ENCODE data around the gene BCAT1. TPM values are rescaled to one million over a fixed set of nuclear protein-coding genes. Genes with fewer than 3 reads are reported as not detected.

Gene BCAT1
- total and polyA plus RNA-seq, 2 experiments from 2014 or later, result 60.6 to 72.1 TPM

DNA sequence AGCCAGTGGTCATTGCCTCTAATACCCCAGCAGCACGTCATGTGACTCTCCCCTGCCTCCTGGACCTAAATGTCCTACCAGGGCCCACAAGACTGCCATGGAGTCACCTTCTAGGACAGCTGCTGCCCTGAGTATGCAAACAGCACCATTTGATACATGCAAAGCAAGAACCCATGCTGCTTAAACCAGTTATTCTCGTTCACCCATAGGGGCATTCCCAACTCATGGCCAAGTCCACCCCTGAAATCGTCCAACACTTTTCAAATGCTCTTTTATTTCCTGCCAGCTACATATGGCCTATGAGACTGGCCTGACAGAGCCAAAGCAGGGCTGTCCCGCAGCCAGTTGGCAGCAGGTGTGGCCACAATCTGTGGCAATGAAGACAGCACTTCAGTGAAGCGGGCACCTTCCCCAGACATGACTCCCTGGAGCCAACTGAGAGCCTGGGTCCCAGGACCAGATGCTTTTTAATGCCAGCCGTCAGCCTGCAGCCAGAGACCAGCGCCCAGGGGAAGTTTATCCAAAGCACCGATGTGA is 99.9 kb downstream of the BCAT1 start:
- TF ChIP-seq EZH2phosphoT487 (IDR thresholded peaks at IDR 0.05; ENCODE audit: insufficient read depth, low read depth), result no peak
- TF ChIP-seq EZH2 (IDR thresholded peaks at IDR 0.05; ENCODE audit: insufficient read depth, poor library complexity, severe bottlenecking), result no peak
- no peak overlapping the region for H3K27ac ChIP-seq
- no peak for DNase-seq
- no peaks in the 10 kb centered on the region for H3K9me3 ChIP-seq (ENCODE audit: low read depth)
- no peaks in the 10 kb centered on the region for H3K36me3 ChIP-seq (ENCODE audit: low read depth)
- no peak overlapping the region for H3K4me2 ChIP-seq (ENCODE audit: unreplicated experiment)
- peaks cover 20% of the 10 kb centered on the region for H3K4me1 ChIP-seq (ENCODE audit: insufficient read depth)
- H2AFZ ChIP-seq, result no peak overlapping the region
- peaks cover 16% of the 10 kb centered on the region for H3F3A ChIP-seq (ENCODE audit: insufficient read depth)
- no peak overlapping the region for H3K4me3 ChIP-seq
- H3K79me2 ChIP-seq (ENCODE audit: insufficient read depth), result peaks cover 18% of the 10 kb centered on the region
- no peak overlapping the region for H3K9ac ChIP-seq
- in situ Hi-C loops (cut with MboI), result no loop called here
- no peaks in the 10 kb centered on the region for H3K9me2 ChIP-seq (ENCODE audit: insufficient read depth)
- H4K20me1 ChIP-seq (ENCODE audit: insufficient read depth), result no peaks in the 10 kb centered on the region
- no peaks in the 10 kb centered on the region for H3K27me3 ChIP-seq (replicated peaks; ENCODE audit: insufficient read depth)
- 76 to 78% methylated on average over 8 of the region's 8 CpGs for WGBS, 2 experiments (ENCODE audit: low coverage in 1 of 2, low lambda C conversion rate in 2 of 2, missing lambda C conversion rate in 2 of 2)

- Histone ChIP-seq H3K36me3 (ENCODE audit: low read depth) (0 out of 2 replicates have a peak, but pooled peaks cover under 1% of the 10 kb centered on the region), H3F3A (ENCODE audit: insufficient read depth) (peaks cover 12% of the 10 kb centered on the region; the same call in 1 of the 2 replicates), H2AFZ (no peak overlapping the region), H3K27ac (no peak overlapping the region), H3K79me2 (ENCODE audit: insufficient read depth) (0 out of 2 replicates have a peak, but pooled peaks cover 10% of the 10 kb centered on the region), H3K4me3 (no peak overlapping the region), H3K9me2 (ENCODE audit: insufficient read depth) (no peaks in the 10 kb centered on the region), H3K9me3 (ENCODE audit: low read depth) (no peaks in the 10 kb centered on the region), H3K27me3 (replicated peaks; ENCODE audit: insufficient read depth) (no peaks in the 10 kb centered on the region), H4K20me1 (ENCODE audit: insufficient read depth) (no peaks in the 10 kb centered on the region), H3K4me1 (ENCODE audit: insufficient read depth) (peaks cover 11% of the 10 kb centered on the region), H3K9ac (no peak overlapping the region), H3K4me2 (ENCODE audit: unreplicated experiment) (no peak overlapping the region)
- in situ Hi-C loops (cut with MboI), result no loop called here
- no peak for DNase-seq
- 74 to 82% methylated on average over 2 of the region's 2 CpGs for WGBS, 2 experiments (ENCODE audit: low coverage in 1 of 2, low lambda C conversion rate in 2 of 2, missing lambda C conversion rate in 2 of 2)
- TF ChIP-seq EZH2phosphoT487 (IDR thresholded peaks at IDR 0.05; ENCODE audit: insufficient read depth, low read depth) (no peak), EZH2 (IDR thresholded peaks at IDR 0.05; ENCODE audit: insufficient read depth, poor library complexity, severe bottlenecking) (no peak)
Measured at GRCh38 chr12:24846689-24847088, 102.2 kb downstream of the BCAT1 start.

DNA sequence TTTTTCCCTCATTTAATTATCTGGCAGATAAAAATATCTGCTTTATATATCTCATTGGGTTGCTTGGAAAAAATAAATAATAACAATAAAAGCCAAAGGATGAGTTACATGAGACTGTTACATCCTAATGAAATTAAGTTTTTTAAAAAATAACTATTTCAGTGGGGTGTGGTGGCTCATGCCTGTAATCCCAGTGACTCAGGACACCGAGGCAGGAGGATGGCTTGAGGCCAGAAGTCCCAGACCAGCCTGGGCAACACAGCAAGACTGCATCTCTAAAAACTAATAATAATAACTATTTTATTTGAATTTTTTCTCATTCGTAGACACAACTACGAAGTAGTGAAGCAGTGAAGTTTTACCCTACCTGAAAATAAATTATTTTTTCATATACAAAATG is 103.3 kb downstream of the BCAT1 start:
- Histone ChIP-seq H3K9me2 (ENCODE audit: insufficient read depth) (no peaks in the 10 kb centered on the region), H3K9ac (no peak overlapping the region), H3K4me2 (ENCODE audit: unreplicated experiment) (no peak overlapping the region), H3F3A (ENCODE audit: insufficient read depth) (peaks cover 19% of the 10 kb centered on the region), H3K4me3 (no peak overlapping the region), H4K20me1 (ENCODE audit: insufficient read depth) (no peaks in the 10 kb centered on the region), H3K4me1 (ENCODE audit: insufficient read depth) (peaks cover 17% of the 10 kb centered on the region), H3K9me3 (ENCODE audit: low read depth) (no peaks in the 10 kb centered on the region), H3K27me3 (replicated peaks; ENCODE audit: insufficient read depth) (no peaks in the 10 kb centered on the region), H3K27ac (no peak overlapping the region), H3K36me3 (ENCODE audit: low read depth) (0 out of 2 replicates have a peak, but pooled peaks cover 8% of the 10 kb centered on the region), H2AFZ (no peak overlapping the region), H3K79me2 (ENCODE audit: insufficient read depth) (0 out of 2 replicates have a peak, but pooled peaks cover 5% of the 10 kb centered on the region)
- DNase-seq, result peak; percentile 73
- 52 to 54% methylated on average over 3 of the region's 3 CpGs for WGBS, 2 experiments (ENCODE audit: low coverage in 1 of 2, low lambda C conversion rate in 2 of 2, missing lambda C conversion rate in 2 of 2)
- in situ Hi-C loops (cut with MboI), result no loop called here
- TF ChIP-seq EZH2phosphoT487 (IDR thresholded peaks at IDR 0.05; ENCODE audit: insufficient read depth, low read depth), result no peak
- no peak for TF ChIP-seq EZH2 (IDR thresholded peaks at IDR 0.05; ENCODE audit: insufficient read depth, poor library complexity, severe bottlenecking)

DNA sequence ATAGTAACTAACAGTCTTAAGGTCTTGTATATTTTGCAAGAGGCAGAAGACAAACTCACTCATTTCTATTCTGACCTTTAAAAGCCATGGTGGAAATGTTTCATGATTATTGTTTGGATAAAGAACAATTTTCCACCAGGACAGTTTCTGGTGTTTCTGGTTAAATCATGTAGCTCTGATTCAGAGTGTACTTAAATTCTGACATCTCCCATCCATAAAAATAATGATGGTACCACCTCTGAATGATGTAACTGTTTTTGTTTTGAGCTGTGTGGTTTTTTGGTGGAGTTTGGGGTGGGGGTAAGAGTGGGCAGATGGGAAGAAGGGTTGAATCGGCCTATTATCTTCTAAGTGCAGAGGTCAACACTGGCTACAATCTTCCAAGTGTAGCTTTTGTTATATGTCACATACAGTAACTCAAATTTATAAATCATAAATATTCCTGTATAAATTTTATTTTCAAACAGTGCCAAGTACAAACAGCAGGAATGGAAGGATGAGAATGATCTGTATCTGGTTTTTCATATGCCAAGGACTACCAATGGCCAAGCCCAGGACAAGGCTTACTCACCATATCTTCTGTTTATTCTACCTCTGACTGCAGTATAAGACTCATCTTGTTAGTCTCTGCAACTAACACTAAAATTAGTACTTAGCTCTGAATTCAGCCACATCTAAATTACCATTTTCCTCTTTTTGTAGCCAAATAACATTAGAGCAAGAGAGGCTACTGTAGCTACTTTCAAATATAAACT is 108.7 kb downstream of the BCAT1 start:
- Histone ChIP-seq H3K9ac (0 out of 2 replicates have a peak overlapping the region, but pooled peaks have one; percentile 18), H3K27ac (peak overlapping the region; percentile 70), H3K36me3 (ENCODE audit: low read depth) (0 out of 2 replicates have a peak, but pooled peaks cover 8% of the 10 kb centered on the region), H4K20me1 (ENCODE audit: insufficient read depth) (peaks cover 4% of the 10 kb centered on the region; the same call in 1 of the 2 replicates), H3K9me3 (ENCODE audit: low read depth) (no peaks in the 10 kb centered on the region), H3K4me1 (ENCODE audit: insufficient read depth) (peaks cover 34% of the 10 kb centered on the region), H3K9me2 (ENCODE audit: insufficient read depth) (no peaks in the 10 kb centered on the region), H3K79me2 (ENCODE audit: insufficient read depth) (no peaks in the 10 kb centered on the region), H2AFZ (no peak overlapping the region), H3K4me3 (no peak overlapping the region), H3K4me2 (ENCODE audit: unreplicated experiment) (peak overlapping the region; percentile 26), H3K27me3 (replicated peaks; ENCODE audit: insufficient read depth) (no peaks in the 10 kb centered on the region), H3F3A (ENCODE audit: insufficient read depth) (peaks cover 36% of the 10 kb centered on the region)
- DNase-seq, result peak; percentile 72
- TF ChIP-seq EZH2phosphoT487 (IDR thresholded peaks at IDR 0.05; ENCODE audit: insufficient read depth, low read depth) (no peak), EZH2 (IDR thresholded peaks at IDR 0.05; ENCODE audit: insufficient read depth, poor library complexity, severe bottlenecking) (no peak)
- in situ Hi-C loops (cut with MboI), result no loop called here
- 47 to 53% methylated on average over 1 of the region's 1 CpG for WGBS, 2 experiments (ENCODE audit: low coverage in 1 of 2, low lambda C conversion rate in 2 of 2, missing lambda C conversion rate in 2 of 2)

All from GM23248 (cell line).